Spleen (tissue), 11 donors: ENCODE results near the gene CHID1. TPM values are rescaled to one million over a fixed set of nuclear protein-coding genes. Genes with fewer than 3 reads are reported as not detected.

Experiments
- DNase-seq: peaks from one replicate; pipeline ENCODE4 v3.0.0-alpha.2; 2020
- H3K27ac ChIP-seq, 8 donors: fragments of 200-600 bp; sonication (generic) in 7 of 8; 1 replicate in 4 of 8; 2 replicates in 4 of 8; pipeline versions ENCODE4 v1.5.0 to v1.8.0; 2016 to 2021; ENCODE audit warnings: inconsistent platforms in 4 of 8, mild to moderate bottlenecking in 4 of 8, moderate library complexity in 1 of 8
- H3K27me3 ChIP-seq, 7 donors: fragments of 200-600 bp; sonication (generic) in 6 of 7; replicated peaks in 1 of 7; 1 replicate in 4 of 7; 2 replicates in 3 of 7; pipeline versions ENCODE4 v1.5.0 to v1.8.0; 2016 to 2021; ENCODE audit warnings: inconsistent platforms in 3 of 7, mild to moderate bottlenecking in 1 of 7
- H3K36me3 ChIP-seq, 6 donors: fragments of 200-600 bp; sonication (generic) in 5 of 6; 1 replicate in 4 of 6; 2 replicates in 2 of 6; pipeline versions ENCODE4 v1.5.0 to v1.8.0; 2016 to 2021; ENCODE audit warnings: inconsistent platforms in 2 of 6
- H3K4me1 ChIP-seq, 6 donors: fragments of 200-600 bp; sonication (generic) in 5 of 6; 1 replicate in 3 of 6; 2 replicates in 3 of 6; pipeline versions ENCODE4 v1.5.0 to v1.8.0; 2016 to 2021; ENCODE audit warnings: inconsistent platforms in 3 of 6
- H3K4me3 ChIP-seq, 8 donors: fragments of 200-600 bp; sonication (generic) in 7 of 8; 1 replicate in 4 of 8; 2 replicates in 4 of 8; pipeline versions ENCODE4 v1.5.0 to v1.8.0; 2016 to 2021; ENCODE audit warnings: inconsistent platforms in 4 of 8, mild to moderate bottlenecking in 4 of 8, moderate library complexity in 2 of 8
- H3K9me3 ChIP-seq, 8 donors: fragments of 200-600 bp; sonication (generic) in 7 of 8; 1 replicate in 4 of 8; 2 replicates in 4 of 8; pipeline versions ENCODE4 v1.5.0 to v1.8.0; 2016 to 2021; ENCODE audit warnings: inconsistent platforms in 4 of 8
- POLR2A ChIP-seq, 3 donors: fragments of 450-650 bp; IDR thresholded peaks; one replicate each; pipeline ENCODE4 v1.5.1; 2017; ENCODE audit warnings: antibody characterized with exemption in 3 of 3, mild to moderate bottlenecking in 1 of 3
- POLR2AphosphoS5 ChIP-seq, 3 donors: sonication (generic); formaldehyde crosslinking; IDR thresholded peaks; one replicate each; pipeline ENCODE4 v1.5.1; 2017; ENCODE audit warnings: antibody characterized with exemption in 3 of 3
- WGBS, 5 donors: extraction: QIAGEN DNeasy Blood & Tissue Kit in 3 of 5; methylation state at CpG; one replicate each; pipeline versions ENCODE4 v1.1.5 to v1.1.7; 2013 to 2018; 5-methylcytosine and 5-hydroxymethylcytosine counted together
- intact Hi-C: fragments of 100-400 bp; cut with DNase I; formaldehyde crosslinking; loops from one replicate; pipeline ENCODE4 v1.15.0; 2023; ENCODE audit warnings: low total_unique reads
- polyA plus RNA-seq, 3 donors: library from polyadenylated mRNA; stranded (reverse); fragments of 200-250 nt; gene quantifications; one replicate each; pipeline ENCODE4 v1.2.1, GENCODE V29; 2013
- total RNA-seq, 7 donors: library from RNA; depleted of rRNA in 3 of 7; stranded (reverse); fragments of >200 nt in 3 of 7; fragmentation: NEBNext Ultra II Directional in 4 of 7; extraction: Animal tissue kit (Norgen Biotek cat#: 25700) in 4 of 7; gene quantifications; one replicate each; pipeline versions ENCODE4 v1.1.0 to v1.2.1, GENCODE V29; 2016 to 2021
- TF ChIP-seq, protein P1 (sequence below), 11 experiments: fragments of 200-600 bp in 7 of 11; fragments of 450-650 bp in 4 of 11; sonication (generic) in 4 of 11; IDR thresholded peaks in 8 of 11; conservative IDR thresholded peaks in 3 of 11; 1 replicate in 7 of 11; 2 replicates in 4 of 11; pipeline versions ENCODE4 v1.4.0 to v1.8.0; 2016 to 2021; ENCODE audit warnings: antibody characterized with exemption in 11 of 11, inconsistent platforms in 4 of 11, mild to moderate bottlenecking in 1 of 11
- donor health status: healthy with polysubstance abuse.
- donor health status: DM: no; HTN: no; CAD: no; lungs with moderate emphysema.
- donor health status: DM: no; HTN: no; CAD: no.
- donor health status: Bipolar disorder and iron deficiency.
- donor health status: healthy.
- donor health status: DM: no; HTN: no; CAD: no.
- donor health status: DM: yes; HTN: yes; CAD: no.

CHID1 gene
- total and polyA plus RNA-seq, 10 donors = 37.2 to 218 (median 117) TPM

DNA sequence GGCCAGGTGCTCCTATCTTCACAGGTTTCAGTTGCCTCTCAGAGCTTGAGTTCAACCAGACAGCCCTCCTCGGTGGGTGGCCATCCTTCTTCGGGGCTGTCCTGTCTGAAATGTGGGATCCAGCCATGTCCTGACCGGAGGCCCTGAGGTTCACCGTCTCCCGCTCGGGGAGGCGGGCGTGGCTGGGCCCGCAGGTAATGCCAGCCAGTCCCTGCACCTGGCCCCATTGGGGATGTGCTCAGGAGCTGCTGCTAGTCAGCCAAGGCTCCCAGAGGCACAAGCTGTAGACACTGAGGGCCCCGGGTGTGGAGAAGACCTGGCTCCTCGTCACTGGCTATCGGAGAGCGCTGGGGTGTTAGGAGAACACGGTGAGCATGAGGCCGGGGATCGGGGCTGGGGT, 35.4 kb downstream of the CHID1 start:
- peaks cover 0 to 70% (median 22%) of the 10 kb centered on the region in 6 donors for H3K36me3 ChIP-seq
- DNase-seq = no peak
- H3K27ac ChIP-seq = no peak overlapping the region
- no peak overlapping the region for H3K4me3 ChIP-seq
- no peaks in the 10 kb centered on the region for H3K27me3 ChIP-seq
- TF ChIP-seq POLR2AphosphoS5 (IDR thresholded peaks at IDR 0.05) = no peak
- TF ChIP-seq POLR2A (IDR thresholded peaks at IDR 0.05) = no peak
- TF ChIP-seq, protein P1, sequence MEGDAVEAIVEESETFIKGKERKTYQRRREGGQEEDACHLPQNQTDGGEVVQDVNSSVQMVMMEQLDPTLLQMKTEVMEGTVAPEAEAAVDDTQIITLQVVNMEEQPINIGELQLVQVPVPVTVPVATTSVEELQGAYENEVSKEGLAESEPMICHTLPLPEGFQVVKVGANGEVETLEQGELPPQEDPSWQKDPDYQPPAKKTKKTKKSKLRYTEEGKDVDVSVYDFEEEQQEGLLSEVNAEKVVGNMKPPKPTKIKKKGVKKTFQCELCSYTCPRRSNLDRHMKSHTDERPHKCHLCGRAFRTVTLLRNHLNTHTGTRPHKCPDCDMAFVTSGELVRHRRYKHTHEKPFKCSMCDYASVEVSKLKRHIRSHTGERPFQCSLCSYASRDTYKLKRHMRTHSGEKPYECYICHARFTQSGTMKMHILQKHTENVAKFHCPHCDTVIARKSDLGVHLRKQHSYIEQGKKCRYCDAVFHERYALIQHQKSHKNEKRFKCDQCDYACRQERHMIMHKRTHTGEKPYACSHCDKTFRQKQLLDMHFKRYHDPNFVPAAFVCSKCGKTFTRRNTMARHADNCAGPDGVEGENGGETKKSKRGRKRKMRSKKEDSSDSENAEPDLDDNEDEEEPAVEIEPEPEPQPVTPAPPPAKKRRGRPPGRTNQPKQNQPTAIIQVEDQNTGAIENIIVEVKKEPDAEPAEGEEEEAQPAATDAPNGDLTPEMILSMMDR (IDR thresholded peaks at IDR 0.05 in 8 of 11, conservative IDR thresholded peaks at IDR 0.05 in 3 of 11) = no peak
- no peaks in the 10 kb centered on the region for H3K9me3 ChIP-seq
- 91 to 95% (median 94%) methylated on average over 8 to 16 of the region's 16 CpGs for WGBS, 5 donors
- peaks cover 0 to 45% (median 10%) of the 10 kb centered on the region in 6 donors for H3K4me1 ChIP-seq
- intact Hi-C loops = no loop called here

DNA sequence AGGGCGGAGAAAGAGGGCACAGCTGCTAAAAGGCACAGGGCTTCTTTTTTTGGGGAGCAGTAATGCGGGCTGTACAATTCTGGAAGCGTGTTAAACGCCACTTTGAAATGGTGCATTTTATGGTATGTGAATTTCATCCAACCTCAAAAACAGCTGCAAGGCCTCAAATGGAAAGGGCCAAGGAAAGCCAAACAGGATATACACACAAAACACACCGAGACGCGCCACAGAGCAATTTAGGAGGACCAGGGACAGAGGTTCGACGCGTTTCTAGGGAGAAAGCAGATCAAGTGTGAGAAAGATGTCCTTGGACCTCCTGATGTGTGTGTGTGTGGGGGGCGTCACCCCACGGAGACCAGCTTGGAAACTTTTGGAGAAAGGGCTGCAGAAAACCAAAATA, 36.9 kb downstream of the CHID1 start:
- no peak overlapping the region for H3K4me3 ChIP-seq
- peaks cover 0 to 70% (median 22%) of the 10 kb centered on the region in 6 donors for H3K36me3 ChIP-seq
- TF ChIP-seq, protein P1 (IDR thresholded peaks at IDR 0.05 in 8 of 11, conservative IDR thresholded peaks at IDR 0.05 in 3 of 11) = no peak
- TF ChIP-seq POLR2A (IDR thresholded peaks at IDR 0.05) = no peak
- no peak for TF ChIP-seq POLR2AphosphoS5 (IDR thresholded peaks at IDR 0.05)
- 63 to 82% (median 73%) methylated on average over 12 of the region's 12 CpGs for WGBS, 5 donors
- H3K27ac ChIP-seq = peak overlapping the region in 3 of 8 donors; percentile 31 to 36 (median 33)
- no peaks in the 10 kb centered on the region for H3K9me3 ChIP-seq
- H3K27me3 ChIP-seq = no peaks in the 10 kb centered on the region
- intact Hi-C loops = no loop called here
- no peak for DNase-seq
- H3K4me1 ChIP-seq = peaks cover 0 to 45% (median 10%) of the 10 kb centered on the region in 6 donors

DNA sequence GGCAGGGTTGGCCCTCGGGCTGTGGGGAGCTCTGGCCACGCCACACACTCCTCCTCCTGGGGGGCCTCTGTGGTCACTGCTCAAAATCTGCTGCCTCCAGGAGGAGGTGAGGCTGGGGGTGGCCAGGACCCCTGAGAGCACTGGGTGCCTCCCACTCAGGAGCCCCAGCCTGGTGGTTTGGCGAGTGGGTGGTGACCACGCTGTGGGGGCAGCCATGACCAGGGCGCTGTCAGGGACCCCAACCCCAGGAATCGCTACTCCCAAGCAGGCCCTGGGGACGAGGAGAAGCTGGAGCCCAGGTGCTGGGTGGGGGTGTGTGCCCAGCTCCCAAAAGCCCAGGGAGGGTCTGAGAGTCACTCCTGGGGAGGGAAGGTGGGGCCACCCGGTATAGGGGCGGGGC, 37.8 kb downstream of the CHID1 start:
- Histone ChIP-seq H3K27ac (peak overlapping the region in 1 of 8 donors; percentile 31), H3K4me1 (peaks cover 0 to 48% (median 10%) of the 10 kb centered on the region in 6 donors), H3K4me3 (no peak overlapping the region), H3K27me3 (no peaks in the 10 kb centered on the region), H3K36me3 (peaks cover 0 to 66% (median 20%) of the 10 kb centered on the region in 6 donors), H3K9me3 (no peaks in the 10 kb centered on the region)
- no peak for TF ChIP-seq POLR2AphosphoS5 (IDR thresholded peaks at IDR 0.05)
- TF ChIP-seq, protein P1 (IDR thresholded peaks at IDR 0.05 in 8 of 11, conservative IDR thresholded peaks at IDR 0.05 in 3 of 11) = no peak
- no peak for TF ChIP-seq POLR2A (IDR thresholded peaks at IDR 0.05)
- no peak for DNase-seq
- 84 to 95% (median 89%) methylated on average over 4 to 9 of the region's 9 CpGs for WGBS, 5 donors
- intact Hi-C loops = no loop called here

DNA sequence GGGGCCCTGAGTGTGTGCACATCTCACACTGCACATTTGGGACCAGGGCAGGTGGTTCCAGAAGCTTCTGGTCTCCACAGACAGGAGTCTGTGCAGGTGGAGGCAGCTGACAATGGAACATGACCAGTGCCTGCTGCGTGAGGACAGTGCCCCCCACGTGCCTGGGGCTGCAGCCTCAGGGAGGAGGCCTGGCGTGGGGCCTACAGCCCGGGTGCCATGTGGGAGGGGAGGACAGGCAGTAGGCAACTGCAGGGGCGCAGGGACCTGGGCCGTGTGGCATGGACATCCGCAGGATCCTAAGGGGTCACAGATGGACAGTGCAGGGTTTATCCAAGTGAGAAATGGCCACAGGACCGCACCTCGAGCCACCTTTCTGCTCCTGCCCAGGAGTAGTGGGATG, 39.1 kb downstream of the CHID1 start:
- no peak overlapping the region for H3K27ac ChIP-seq
- intact Hi-C loops = no loop called here
- no peak overlapping the region for H3K4me3 ChIP-seq
- WGBS, 5 donors = 78 to 83% (median 79%) methylated on average over 4 to 9 of the region's 9 CpGs
- peaks cover 0 to 64% (median 25%) of the 10 kb centered on the region in 6 donors for H3K36me3 ChIP-seq
- H3K9me3 ChIP-seq = no peaks in the 10 kb centered on the region
- H3K4me1 ChIP-seq = peaks cover 0 to 47% (median 10%) of the 10 kb centered on the region in 6 donors
- peak in 2 of 3 donors; percentile 12 to 47 for TF ChIP-seq POLR2AphosphoS5 (IDR thresholded peaks at IDR 0.05)
- TF ChIP-seq POLR2A (IDR thresholded peaks at IDR 0.05) = no peak
- TF ChIP-seq, protein P1 (IDR thresholded peaks at IDR 0.05 in 8 of 11, conservative IDR thresholded peaks at IDR 0.05 in 3 of 11) = no peak
- no peak for DNase-seq
- no peaks in the 10 kb centered on the region for H3K27me3 ChIP-seq
